SK-N-SH (cell line): ENCODE measurements around the gene PRKN.

Experiments
- CTCF ChIP-seq: fragments of 200-600 bp; sonication (generic); IDR thresholded peaks from 2 replicates; pipeline ENCODE4 v1.6.1; 2017; ENCODE audit warnings: antibody characterized with exemption, mild to moderate bottlenecking, moderate library complexity
- ELF1 ChIP-seq: IDR thresholded peaks from 2 replicates; pipeline ENCODE4 v1.4.0; 2012
- EP300 ChIP-seq, 2 experiments: IDR thresholded peaks; 2 replicates each; pipeline versions ENCODE4 v1.4.0 to v1.6.1; 2012; ENCODE audit warnings: borderline replicate concordance in 1 of 2, low read depth in 1 of 2, low read length in 1 of 2
- FOSL2 ChIP-seq: IDR thresholded peaks from 2 replicates; pipeline ENCODE4 v1.4.0; 2012; ENCODE audit warnings: low read depth, mild to moderate bottlenecking, moderate library complexity, borderline replicate concordance
- GABPA ChIP-seq: IDR thresholded peaks from 2 replicates; pipeline ENCODE4 v1.4.0; 2012; ENCODE audit warnings: low read depth, mild to moderate bottlenecking
- JUND ChIP-seq: IDR thresholded peaks from 2 replicates; pipeline ENCODE4 v1.4.0; 2012
- MEF2A ChIP-seq: IDR thresholded peaks from 2 replicates; pipeline ENCODE4 v1.4.0; 2012; ENCODE audit warnings: low read depth, borderline replicate concordance
- NRF1 ChIP-seq: IDR thresholded peaks from 2 replicates; pipeline ENCODE4 v1.6.1; 2012; ENCODE audit warnings: low read depth, mild to moderate bottlenecking, low read length
- RAD21 ChIP-seq: IDR thresholded peaks from 2 replicates; pipeline ENCODE4 v1.6.1; 2012; ENCODE audit warnings: mild to moderate bottlenecking, low read length
- RFX5 ChIP-seq: IDR thresholded peaks from 2 replicates; pipeline ENCODE4 v1.6.1; 2012; ENCODE audit warnings: mild to moderate bottlenecking, improper control_type of control experiment, low read length

DNA sequence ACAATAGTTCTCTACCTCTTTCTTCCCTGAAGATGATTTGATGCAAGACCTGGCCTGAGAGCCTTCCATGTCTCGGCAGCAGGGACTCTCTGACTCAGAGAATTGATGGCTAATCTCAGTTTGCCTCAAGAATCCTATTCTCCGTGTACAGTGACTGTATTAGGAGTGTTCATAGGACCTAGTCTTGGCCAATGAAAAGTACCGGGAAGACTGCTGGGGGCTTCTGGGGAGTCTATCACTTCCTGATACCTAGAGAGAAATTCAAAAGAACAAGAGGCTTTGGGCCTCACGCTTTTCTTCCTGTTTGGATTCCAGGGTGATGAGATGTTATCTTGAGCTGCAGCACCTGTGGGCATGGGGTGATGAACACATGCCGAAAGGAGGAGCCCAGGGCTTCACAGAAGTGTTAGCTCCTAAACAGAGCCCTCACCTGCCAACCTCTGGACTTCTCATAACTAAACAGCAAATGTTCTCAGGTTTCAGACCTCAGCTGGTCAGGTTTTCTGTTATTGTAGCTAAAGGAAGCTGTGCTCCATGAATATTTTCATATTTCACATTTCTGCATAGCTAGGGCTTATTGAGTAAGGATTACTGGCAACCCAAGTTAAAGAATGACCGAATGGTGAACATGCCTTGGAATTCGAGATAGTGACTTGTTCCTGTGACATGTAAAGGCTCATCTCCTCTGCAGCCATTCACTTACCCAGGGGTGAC lies 1130.6 kb downstream of the PRKN start:
- TF ChIP-seq CTCF (no peak), EP300 (IDR thresholded peaks at IDR 0.05; ENCODE audit: borderline replicate concordance in 1 of 2, low read depth in 1 of 2, low read length in 1 of 2) (no peak), RFX5 (no peak), JUND (no peak), ELF1 (no peak), GABPA (no peak), RAD21 (no peak), FOSL2 (no peak), NRF1 (no peak), MEF2A (no peak)
